Naive thymus-derived CD4-positive, alpha-beta T cell (primary cell): ENCODE results near the gene NMNAT2. TPM values are rescaled to one million over a fixed set of nuclear protein-coding genes. Genes with fewer than 3 reads are reported as not detected.

Source experiments
- ATAC-seq: fragments of 150-1000 bp; cut with Tn5 transposase; 2 replicates; pipeline ENCODE4 v1.10.0; 2021; ENCODE audit warnings: mild to moderate bottlenecking, moderate library complexity
- CTCF ChIA-PET: fragments of 350-600 bp; sonication (Branson Sonifier 250); formaldehyde crosslinking; loops from one replicate; lab custom pipeline; 2021; ENCODE audit warnings: antibody characterized with exemption; lab: Charles Lee
- POLR2A ChIA-PET: fragments of 350-600 bp; sonication (Branson Sonifier 250); formaldehyde crosslinking; loops from one replicate; lab custom pipeline; 2021; ENCODE audit warnings: antibody characterized with exemption, inconsistent platforms; lab: Charles Lee
- DNase-seq, 9 donors: peaks; one replicate each; pipeline versions ENCODE4 v3.0.0 to v3.0.0-alpha.2; 2020 to 2022; ENCODE audit warnings: mixed read lengths in 1 of 9
- H3K27ac ChIP-seq: one replicate; pipeline ENCODE4 v1.7.0; 2013; ENCODE audit warnings: mild to moderate bottlenecking, low read depth, low read length, moderate library complexity
- H3K27me3 ChIP-seq, 2 donors: one replicate each; pipeline ENCODE4 v1.7.0; 2013; ENCODE audit warnings: low read length in 2 of 2, mild to moderate bottlenecking in 2 of 2, moderate library complexity in 2 of 2; ENCODE audit not compliant: control insufficient read depth in 2 of 2, insufficient read depth in 2 of 2
- H3K36me3 ChIP-seq, 3 experiments: 1 replicate in 2 of 3; 2 replicates in 1 of 3; pipeline ENCODE4 v1.7.0; 2013; ENCODE audit warnings: low read length in 3 of 3, mild to moderate bottlenecking in 3 of 3, moderate library complexity in 1 of 3; ENCODE audit not compliant: insufficient read depth in 3 of 3, control insufficient read depth in 2 of 3
- H3K4me1 ChIP-seq, 2 donors: one replicate each; pipeline ENCODE4 v1.7.0; 2013; ENCODE audit warnings: low read length in 2 of 2, mild to moderate bottlenecking in 2 of 2, moderate library complexity in 1 of 2; ENCODE audit not compliant: control insufficient read depth in 2 of 2, insufficient read depth in 2 of 2
- H3K4me3 ChIP-seq: 2 replicates; pipeline ENCODE4 v1.7.0; 2013; ENCODE audit warnings: mild to moderate bottlenecking, low read length
- H3K9me3 ChIP-seq, 3 experiments: 1 replicate in 2 of 3; 2 replicates in 1 of 3; pipeline ENCODE4 v1.7.0; 2013; ENCODE audit warnings: low read length in 3 of 3; ENCODE audit not compliant: control insufficient read depth in 2 of 3
- H3K27ac Mint-ChIP-seq, 9 donors: one replicate each; pipeline ENCODE4 v1.8.0; 2020 to 2022; ENCODE audit warnings: mixed read lengths in 9 of 9, mild to moderate bottlenecking in 8 of 9, moderate library complexity in 5 of 9, inconsistent platforms in 2 of 9
- H3K27me3 Mint-ChIP-seq, 5 donors: one replicate each; pipeline ENCODE4 v1.8.0; 2021 to 2022; ENCODE audit warnings: mixed read lengths in 5 of 5, mild to moderate bottlenecking in 1 of 5
- H3K36me3 Mint-ChIP-seq, 5 donors: one replicate each; pipeline ENCODE4 v1.8.0; 2020 to 2022; ENCODE audit warnings: mixed read lengths in 5 of 5, mild to moderate bottlenecking in 3 of 5, inconsistent platforms in 1 of 5
- H3K4me1 Mint-ChIP-seq, 7 donors: one replicate each; pipeline ENCODE4 v1.8.0; 2020 to 2022; ENCODE audit warnings: mixed read lengths in 7 of 7, mild to moderate bottlenecking in 3 of 7, inconsistent platforms in 1 of 7
- H3K4me3 Mint-ChIP-seq, 10 donors: one replicate each; pipeline ENCODE4 v1.8.0; 2020 to 2022; ENCODE audit warnings: mild to moderate bottlenecking in 10 of 10, mixed read lengths in 10 of 10, moderate library complexity in 6 of 10, inconsistent platforms in 2 of 10
- H3K9me3 Mint-ChIP-seq, 11 donors: one replicate each; pipeline ENCODE4 v1.8.0; 2020 to 2022; ENCODE audit warnings: mixed read lengths in 11 of 11, mild to moderate bottlenecking in 4 of 11, inconsistent platforms in 1 of 11, moderate library complexity in 1 of 11
- intact Hi-C, 2 donors: fragments of 100-400 bp; cut with micrococcal nuclease; formaldehyde crosslinking; loops; one replicate each; pipeline ENCODE4 v1.15.1; 2023
- polyA plus RNA-seq, 2 donors: library from polyadenylated mRNA; unstranded; fragments of 300-500 nt; fragmentation: Illumina TruSeq; gene quantifications; one replicate each; pipeline ENCODE4 v1.2.3, GENCODE V29; 2021
- total RNA-seq, 6 experiments: library from RNA in 5 of 6; stranded (reverse) in 5 of 6; gene quantifications; 1 replicate in 5 of 6; 2 replicates in 1 of 6; pipeline ENCODE4 v1.2.3 and lab custom pipeline; 2021 to 2026

NMNAT2 gene
- total and polyA plus RNA-seq, 7 experiments from 2014 or later: 0.07 to 0.24 TPM; not detected in 5

DNA sequence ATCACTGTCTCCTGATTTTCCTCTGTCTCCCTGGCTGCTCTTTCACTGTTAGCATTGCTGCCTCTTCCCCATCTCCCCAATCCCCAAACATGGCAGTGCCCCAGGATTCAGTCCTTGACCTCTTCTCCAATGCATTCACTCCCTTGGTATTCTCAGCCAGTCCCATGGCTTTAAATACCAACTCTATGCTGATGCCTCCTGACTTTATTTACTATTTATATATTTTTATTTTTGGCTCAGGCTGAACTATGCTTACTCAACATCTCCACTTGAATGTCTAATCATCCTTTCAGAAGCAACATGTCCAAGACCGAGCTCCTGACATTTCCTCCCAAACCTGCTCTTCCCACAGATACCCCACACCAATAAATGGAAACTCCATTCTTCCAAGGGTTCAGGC is 26.3 kb downstream of the NMNAT2 start:
- Mint-ChIP-seq H3K27ac (no peak overlapping the region), H3K27me3 (peaks cover 17 to 49% (median 34%) of the 10 kb centered on the region in 5 donors), H3K4me3 (no peak overlapping the region), H3K9me3 (no peaks in the 10 kb centered on the region), H3K4me1 (no peaks in the 10 kb centered on the region), H3K36me3 (no peaks in the 10 kb centered on the region)
- Histone ChIP-seq H3K27ac (no peak overlapping the region), H3K36me3 (no peaks in the 10 kb centered on the region), H3K4me3 (no peak overlapping the region), H3K9me3 (no peaks in the 10 kb centered on the region), H3K27me3 (no peaks in the 10 kb centered on the region), H3K4me1 (no peaks in the 10 kb centered on the region)
- ChIA-PET CTCF (no interaction called here), POLR2A (no interaction called here)
- intact Hi-C loops: no loop called here
- DNase-seq (no peak), ATAC-seq (no peak)

DNA sequence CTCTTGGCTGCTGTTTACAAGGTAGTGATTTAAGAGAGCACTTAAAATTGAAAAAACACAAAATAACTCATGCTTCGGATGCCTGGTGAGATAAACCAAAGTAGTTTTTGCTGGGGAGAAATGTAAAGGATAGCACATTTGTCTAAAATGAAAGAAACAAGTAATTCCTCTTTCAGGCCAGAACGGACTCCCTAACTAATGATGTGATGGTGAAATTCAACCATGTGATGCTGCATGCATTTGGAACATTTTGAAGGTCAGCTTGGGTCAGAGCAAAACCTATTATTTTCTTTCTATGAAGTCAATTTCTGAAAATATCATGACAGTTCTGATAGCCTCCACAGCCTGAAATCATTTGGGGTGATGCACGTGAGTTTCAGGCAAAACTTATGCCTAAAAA is 27.6 kb downstream of the NMNAT2 start:
- Histone ChIP-seq H3K27ac (no peak overlapping the region), H3K9me3 (no peaks in the 10 kb centered on the region), H3K27me3 (no peaks in the 10 kb centered on the region), H3K36me3 (no peaks in the 10 kb centered on the region), H3K4me3 (no peak overlapping the region), H3K4me1 (no peaks in the 10 kb centered on the region)
- no peak overlapping the region for H3K27ac Mint-ChIP-seq
- intact Hi-C loops: no loop called here
- DNase-seq (no peak), ATAC-seq (no peak)
- no peaks in the 10 kb centered on the region for H3K4me1 Mint-ChIP-seq
- no peaks in the 10 kb centered on the region for H3K9me3 Mint-ChIP-seq
- ChIA-PET POLR2A (no interaction called here), CTCF (no interaction called here)
- no peak overlapping the region for H3K4me3 Mint-ChIP-seq
- peaks cover 21 to 44% (median 30%) of the 10 kb centered on the region in 5 donors for H3K27me3 Mint-ChIP-seq
- H3K36me3 Mint-ChIP-seq: no peaks in the 10 kb centered on the region

DNA sequence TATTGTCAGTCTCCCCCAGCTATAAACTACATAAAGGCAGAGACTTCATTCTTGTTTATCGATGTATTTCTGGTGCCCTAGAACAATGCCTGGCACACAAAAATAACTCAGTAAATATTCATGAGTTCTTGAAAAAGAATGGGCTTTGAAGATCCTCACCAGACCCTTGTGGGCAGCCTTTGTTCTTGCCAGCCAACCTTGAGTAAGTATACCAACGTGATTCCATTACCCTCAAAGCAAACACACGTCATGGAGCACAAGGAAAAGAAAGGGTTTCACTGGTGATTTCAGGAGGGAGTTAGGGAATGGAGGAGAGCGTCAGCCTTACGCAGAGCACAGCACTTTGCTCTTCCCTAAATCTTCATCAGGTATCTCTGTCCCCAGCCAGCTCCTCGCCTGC is 29.4 kb downstream of the NMNAT2 start:
- Histone ChIP-seq H3K4me3 (no peak overlapping the region), H3K4me1 (no peaks in the 10 kb centered on the region), H3K36me3 (no peaks in the 10 kb centered on the region), H3K27ac (no peak overlapping the region), H3K9me3 (no peaks in the 10 kb centered on the region), H3K27me3 (no peaks in the 10 kb centered on the region)
- Mint-ChIP-seq H3K36me3 (no peaks in the 10 kb centered on the region), H3K9me3 (no peaks in the 10 kb centered on the region), H3K27ac (no peak overlapping the region), H3K4me3 (no peak overlapping the region), H3K27me3 (peaks cover 11 to 33% (median 20%) of the 10 kb centered on the region in 5 donors), H3K4me1 (no peaks in the 10 kb centered on the region)
- no peak for DNase-seq
- intact Hi-C loops: no loop called here
- CTCF ChIA-PET: no interaction called here
- ATAC-seq: no peak
- POLR2A ChIA-PET: no interaction called here

DNA sequence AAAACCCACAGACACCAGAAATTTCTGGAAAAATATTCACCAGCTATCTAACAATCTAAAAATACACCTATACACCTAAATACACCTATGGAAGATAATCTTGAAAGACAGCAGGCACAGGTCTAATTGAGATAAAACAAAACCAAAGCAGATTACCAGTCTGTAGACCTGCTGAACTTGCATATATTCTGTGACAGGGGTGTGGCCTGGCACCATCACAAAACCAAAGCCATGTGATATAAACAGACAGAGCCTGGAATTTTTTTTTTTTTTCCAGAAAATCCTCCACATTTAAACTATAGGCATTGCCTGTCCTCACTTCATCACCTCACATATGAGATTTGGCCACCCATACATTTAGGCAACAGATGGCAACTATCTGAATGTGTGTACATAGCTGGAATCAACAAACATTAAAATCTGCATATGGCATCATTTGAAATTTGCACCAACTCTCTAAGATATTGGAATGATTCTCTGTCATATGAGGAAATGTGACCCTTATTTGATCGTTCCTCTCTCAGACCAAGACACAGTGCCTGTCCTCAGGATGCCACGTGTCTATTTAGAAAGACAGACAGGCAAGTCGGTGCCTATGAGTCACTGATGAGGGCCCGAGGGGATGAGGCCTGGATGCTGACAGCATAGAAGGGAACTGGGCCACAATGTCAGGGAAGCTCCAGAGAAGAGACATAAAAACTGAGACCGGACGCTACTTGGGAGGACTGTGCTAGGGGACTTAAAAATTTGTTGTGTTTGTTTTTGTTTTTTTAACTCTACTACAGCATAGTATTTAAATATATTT is 32.6 kb downstream of the NMNAT2 start:
- Mint-ChIP-seq H3K27ac (no peak overlapping the region), H3K4me3 (no peak overlapping the region), H3K9me3 (peaks cover 0 to 4% (median 0%) of the 10 kb centered on the region in 11 donors), H3K4me1 (no peaks in the 10 kb centered on the region), H3K36me3 (no peaks in the 10 kb centered on the region), H3K27me3 (peaks cover 19 to 36% (median 30%) of the 10 kb centered on the region in 5 donors)
- Histone ChIP-seq H3K9me3 (no peaks in the 10 kb centered on the region), H3K27ac (no peak overlapping the region), H3K4me1 (no peaks in the 10 kb centered on the region), H3K4me3 (no peak overlapping the region), H3K36me3 (no peaks in the 10 kb centered on the region), H3K27me3 (no peaks in the 10 kb centered on the region)
- ATAC-seq: no peak
- CTCF ChIA-PET: no interaction called here
- POLR2A ChIA-PET: no interaction called here
- intact Hi-C loops: no loop called here
- no peak for DNase-seq

DNA sequence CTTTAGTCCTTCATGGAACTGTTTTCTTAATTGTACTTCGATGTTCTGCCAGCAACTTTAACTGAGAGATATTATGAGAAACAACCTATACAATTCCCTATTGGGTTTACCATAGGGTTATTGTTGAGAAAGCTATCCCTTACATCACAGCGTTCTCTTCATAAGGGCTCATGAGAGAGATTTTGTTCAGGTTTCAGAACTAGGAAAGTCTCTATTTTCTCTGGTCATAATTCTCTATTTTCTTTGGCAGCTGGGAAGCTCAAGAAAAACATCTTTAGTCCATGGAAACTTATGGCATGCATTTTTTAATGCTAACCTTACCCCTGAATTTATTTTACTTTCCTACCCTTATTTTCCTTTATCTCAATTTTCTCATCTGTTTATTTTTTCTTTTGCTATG is 38.2 kb downstream of the NMNAT2 start:
- ChIA-PET POLR2A (no interaction called here), CTCF (no interaction called here)
- Mint-ChIP-seq H3K27ac (no peak overlapping the region), H3K27me3 (peaks cover 24 to 38% (median 29%) of the 10 kb centered on the region in 5 donors), H3K4me3 (no peak overlapping the region), H3K9me3 (peaks cover 0 to 7% (median 0%) of the 10 kb centered on the region in 11 donors), H3K4me1 (peaks cover 0 to 1% (median 0%) of the 10 kb centered on the region in 7 donors), H3K36me3 (peaks cover 0 to 3% (median 0%) of the 10 kb centered on the region in 5 donors)
- H3K4me3 ChIP-seq: no peak overlapping the region
- no peak for ATAC-seq
- no peaks in the 10 kb centered on the region for H3K4me1 ChIP-seq
- intact Hi-C loops: no loop called here
- no peaks in the 10 kb centered on the region for H3K36me3 ChIP-seq
- DNase-seq: no peak
- H3K9me3 ChIP-seq: no peaks in the 10 kb centered on the region
- H3K27me3 ChIP-seq: no peaks in the 10 kb centered on the region
- no peak overlapping the region for H3K27ac ChIP-seq

DNA sequence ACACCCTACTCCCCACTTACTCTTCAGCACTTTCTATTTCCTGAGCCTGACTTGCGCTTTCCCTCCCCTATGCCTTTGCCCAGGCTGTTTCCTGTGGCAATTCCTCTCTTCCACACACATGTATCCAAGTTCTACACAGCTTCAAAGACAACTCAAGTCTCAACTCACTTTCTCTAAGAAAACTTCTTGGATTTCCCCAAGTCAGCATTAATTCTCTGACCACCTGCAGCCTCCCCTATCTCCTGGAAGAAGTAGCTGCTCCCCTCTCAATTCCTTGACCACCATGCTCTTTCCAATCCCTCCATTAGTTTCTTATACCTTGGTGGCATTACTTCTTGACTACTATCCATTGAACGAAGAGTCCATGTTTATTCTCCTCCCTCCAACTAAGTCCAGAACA is 42.8 kb downstream of the NMNAT2 start:
- H3K27me3 Mint-ChIP-seq: peaks cover 14 to 39% (median 20%) of the 10 kb centered on the region in 5 donors
- ATAC-seq (no peak), DNase-seq (no peak)
- CTCF ChIA-PET: no interaction called here
- no peak overlapping the region for H3K4me3 Mint-ChIP-seq
- H3K9me3 Mint-ChIP-seq: peaks cover 0 to 7% (median 0%) of the 10 kb centered on the region in 11 donors
- Histone ChIP-seq H3K4me1 (no peaks in the 10 kb centered on the region), H3K27me3 (no peaks in the 10 kb centered on the region), H3K9me3 (no peaks in the 10 kb centered on the region), H3K4me3 (no peak overlapping the region), H3K27ac (no peak overlapping the region), H3K36me3 (no peaks in the 10 kb centered on the region)
- intact Hi-C loops: no loop called here
- H3K27ac Mint-ChIP-seq: no peak overlapping the region
- peaks cover 0 to 3% (median 0%) of the 10 kb centered on the region in 7 donors for H3K4me1 Mint-ChIP-seq
- POLR2A ChIA-PET: no interaction called here
- H3K36me3 Mint-ChIP-seq: peaks cover 0 to 3% (median 0%) of the 10 kb centered on the region in 5 donors

DNA sequence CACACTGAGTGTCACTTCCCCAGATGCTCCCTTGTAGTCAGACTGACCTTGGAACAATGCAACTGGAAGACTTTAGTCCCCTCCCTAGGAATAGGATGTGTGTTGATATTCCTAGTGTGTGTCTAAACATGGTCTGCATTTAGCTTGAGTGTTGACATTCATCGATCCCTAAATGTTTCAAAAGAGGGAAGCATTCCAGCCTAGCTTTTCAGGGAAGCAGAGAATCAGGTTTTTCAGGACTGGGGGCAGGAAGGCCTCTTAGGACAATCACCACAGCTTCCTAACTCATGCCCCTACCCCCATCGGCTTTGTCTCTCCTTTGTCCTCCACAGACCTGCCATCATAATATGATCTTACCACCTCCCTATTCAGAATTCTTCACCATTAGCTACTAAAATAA is 43.4 kb downstream of the NMNAT2 start:
- Mint-ChIP-seq H3K36me3 (peaks cover 0 to 3% (median 0%) of the 10 kb centered on the region in 5 donors), H3K27ac (no peak overlapping the region), H3K9me3 (peaks cover 0 to 7% (median 0%) of the 10 kb centered on the region in 11 donors), H3K4me1 (peaks cover 0 to 3% (median 0%) of the 10 kb centered on the region in 7 donors), H3K27me3 (peaks cover 11 to 41% (median 23%) of the 10 kb centered on the region in 5 donors), H3K4me3 (no peak overlapping the region)
- DNase-seq (no peak), ATAC-seq (no peak)
- ChIA-PET CTCF (no interaction called here), POLR2A (no interaction called here)
- no peaks in the 10 kb centered on the region for H3K9me3 ChIP-seq
- no peaks in the 10 kb centered on the region for H3K36me3 ChIP-seq
- H3K27ac ChIP-seq: no peak overlapping the region
- no peaks in the 10 kb centered on the region for H3K27me3 ChIP-seq
- H3K4me1 ChIP-seq: no peaks in the 10 kb centered on the region
- intact Hi-C loops: no loop called here
- no peak overlapping the region for H3K4me3 ChIP-seq
